Raji (cell line): ENCODE results near the gene WNT3A.

Experiments used
- POLR2A ChIP-seq: IDR thresholded peaks from 2 replicates; pipeline ENCODE4 v1.6.1; 2011; ENCODE audit warnings: low read depth, low read length, control low read depth; ENCODE audit not compliant: insufficient read depth

The WNT3A gene

DNA sequence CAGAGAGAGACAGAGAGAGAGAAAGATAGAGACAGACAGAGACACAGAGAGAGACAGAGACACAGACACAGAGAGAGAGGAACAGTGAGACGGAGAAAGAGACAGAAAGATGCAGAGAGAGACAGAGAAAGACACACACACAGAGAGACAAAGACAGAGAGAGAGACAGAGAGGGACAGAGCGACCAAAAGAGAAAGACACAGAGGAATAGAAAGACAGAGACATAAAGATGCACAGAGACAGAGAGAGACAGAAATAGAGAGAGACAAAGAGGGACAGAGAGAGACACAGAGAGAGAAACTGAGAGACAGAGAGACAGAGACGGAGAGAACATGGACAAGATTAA is 16.5 kb downstream of the WNT3A start:
- no peak for TF ChIP-seq POLR2A

DNA sequence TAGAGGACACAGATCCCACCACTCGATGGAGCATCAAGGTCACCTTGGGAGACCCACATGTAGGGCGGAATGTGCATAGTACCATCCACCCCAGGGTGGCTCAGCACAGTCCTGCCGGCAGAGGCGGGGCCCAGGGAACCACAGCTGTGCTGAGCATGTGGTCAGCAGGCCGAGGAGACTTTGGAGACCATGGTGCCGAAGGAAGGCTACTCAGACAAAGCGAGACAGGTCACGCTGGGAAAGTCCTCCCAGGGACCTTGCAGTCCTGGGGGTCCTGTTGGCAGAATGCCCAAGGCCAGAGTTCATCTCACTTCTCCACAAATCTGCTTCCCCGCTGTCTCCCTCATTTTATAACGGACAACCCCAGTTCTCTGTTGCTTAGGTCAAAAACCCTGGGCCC is 22.5 kb downstream of the WNT3A start:
- TF ChIP-seq POLR2A = no peak

DNA sequence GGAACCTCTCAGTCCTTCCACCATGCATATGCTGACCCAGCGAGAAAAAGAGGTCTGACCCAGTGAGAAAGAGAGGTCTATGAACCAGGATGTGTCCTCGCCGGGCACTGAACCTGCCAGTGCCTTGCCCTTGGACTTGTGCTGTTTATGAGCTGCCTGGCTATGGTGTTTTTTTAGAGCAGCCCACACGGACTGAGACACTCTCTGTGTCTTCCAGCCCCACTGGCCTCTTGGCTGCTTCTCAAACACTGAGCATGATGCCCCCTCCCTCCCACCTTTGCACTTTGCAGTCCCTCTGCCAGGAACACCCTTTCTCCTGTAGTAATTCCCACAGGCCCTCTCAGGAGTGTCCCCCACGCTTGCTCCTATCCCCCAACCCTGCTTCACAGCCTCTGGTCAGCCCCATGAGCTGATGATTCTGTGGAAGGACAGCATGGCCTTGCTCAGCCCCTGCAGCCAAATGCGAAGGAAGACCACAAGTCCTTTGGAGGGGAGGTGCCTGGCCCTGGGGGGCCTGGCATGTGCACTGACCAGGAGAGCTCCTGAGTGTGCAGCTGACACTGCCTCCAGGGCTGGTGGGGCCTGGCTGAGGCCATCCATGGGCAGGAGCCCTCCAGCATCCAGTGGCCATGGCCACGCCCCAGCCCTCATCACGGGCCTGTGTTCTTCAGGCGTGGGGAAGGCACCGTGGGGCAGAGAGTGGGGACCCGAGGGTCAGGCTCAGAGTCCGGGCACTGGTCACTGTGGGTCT is 23.8 kb downstream of the WNT3A start:
- no peak for TF ChIP-seq POLR2A

DNA sequence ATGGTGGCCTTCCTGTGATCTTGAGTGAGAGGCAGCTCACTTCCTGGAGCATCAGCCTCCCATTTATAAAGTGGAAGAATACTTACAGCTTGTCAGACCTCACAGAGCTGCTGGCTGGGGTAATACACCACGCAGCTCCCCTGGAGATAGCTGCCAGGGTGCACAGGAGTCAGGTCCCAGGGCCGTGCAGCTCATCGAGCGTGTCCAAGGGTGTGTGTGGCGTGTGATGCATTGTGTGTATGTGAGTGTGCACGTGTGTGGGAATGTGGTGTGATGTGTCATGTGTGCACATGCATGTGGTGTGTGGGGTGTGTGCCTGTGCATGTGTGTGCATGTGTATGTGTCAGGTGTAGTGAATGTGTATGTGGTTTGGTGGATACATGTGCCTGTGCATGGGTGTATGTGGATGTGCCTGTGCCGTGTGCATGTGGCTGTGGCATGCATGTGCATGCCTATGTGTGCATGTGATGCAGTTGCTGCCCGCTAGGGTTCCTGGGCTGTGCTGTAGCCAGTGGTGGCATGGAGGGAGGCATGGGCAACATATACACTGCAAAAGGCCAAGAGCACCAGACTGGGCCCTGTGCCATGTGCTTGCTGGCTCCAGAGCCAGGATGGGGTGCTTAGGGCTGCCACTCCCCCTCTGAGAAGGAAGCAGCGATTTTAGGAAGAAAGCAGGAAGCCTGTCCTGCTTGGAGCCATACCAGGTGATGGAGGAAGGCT is 24.6 kb downstream of the WNT3A start:
- TF ChIP-seq POLR2A = no peak

DNA sequence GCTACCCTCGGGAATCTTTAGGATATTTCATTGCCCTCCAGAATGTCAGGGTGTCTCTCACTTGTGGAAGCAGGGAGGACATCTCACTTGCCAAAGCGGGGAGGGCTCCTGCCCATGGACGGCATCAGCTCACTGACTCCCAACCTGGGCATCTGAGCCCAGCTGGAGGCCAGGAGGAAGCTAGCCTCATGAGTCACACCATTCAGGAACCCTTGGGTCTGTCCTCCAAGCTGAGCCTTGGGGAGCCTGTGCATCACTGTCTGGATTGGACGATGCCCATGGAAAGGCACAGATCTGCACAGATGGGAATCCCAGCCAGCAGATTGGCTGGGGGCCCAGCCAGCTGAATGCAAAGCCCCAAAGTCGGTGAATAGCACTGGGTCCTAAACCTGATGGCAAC is 25.2 kb downstream of the WNT3A start:
- TF ChIP-seq POLR2A = no peak

DNA sequence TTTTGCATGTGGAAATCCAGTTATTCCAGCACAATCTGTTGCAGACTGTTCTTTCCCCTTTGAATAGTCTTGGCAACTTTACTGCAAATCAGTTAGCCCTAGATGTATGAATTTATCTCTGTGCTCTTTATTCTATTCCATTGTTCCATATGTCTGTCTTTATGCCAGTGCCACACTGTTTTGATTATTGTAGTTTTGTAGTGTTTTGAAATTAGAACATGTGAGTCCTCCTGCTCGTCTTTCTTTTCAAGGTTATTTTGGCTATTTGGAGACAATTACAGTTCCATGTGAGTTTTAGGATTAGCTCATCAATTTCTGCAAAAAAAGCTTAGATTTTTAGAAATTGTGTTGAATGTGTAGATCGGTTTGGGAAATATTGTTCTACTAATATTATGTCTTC is 26.6 kb downstream of the WNT3A start:
- TF ChIP-seq POLR2A = no peak

DNA sequence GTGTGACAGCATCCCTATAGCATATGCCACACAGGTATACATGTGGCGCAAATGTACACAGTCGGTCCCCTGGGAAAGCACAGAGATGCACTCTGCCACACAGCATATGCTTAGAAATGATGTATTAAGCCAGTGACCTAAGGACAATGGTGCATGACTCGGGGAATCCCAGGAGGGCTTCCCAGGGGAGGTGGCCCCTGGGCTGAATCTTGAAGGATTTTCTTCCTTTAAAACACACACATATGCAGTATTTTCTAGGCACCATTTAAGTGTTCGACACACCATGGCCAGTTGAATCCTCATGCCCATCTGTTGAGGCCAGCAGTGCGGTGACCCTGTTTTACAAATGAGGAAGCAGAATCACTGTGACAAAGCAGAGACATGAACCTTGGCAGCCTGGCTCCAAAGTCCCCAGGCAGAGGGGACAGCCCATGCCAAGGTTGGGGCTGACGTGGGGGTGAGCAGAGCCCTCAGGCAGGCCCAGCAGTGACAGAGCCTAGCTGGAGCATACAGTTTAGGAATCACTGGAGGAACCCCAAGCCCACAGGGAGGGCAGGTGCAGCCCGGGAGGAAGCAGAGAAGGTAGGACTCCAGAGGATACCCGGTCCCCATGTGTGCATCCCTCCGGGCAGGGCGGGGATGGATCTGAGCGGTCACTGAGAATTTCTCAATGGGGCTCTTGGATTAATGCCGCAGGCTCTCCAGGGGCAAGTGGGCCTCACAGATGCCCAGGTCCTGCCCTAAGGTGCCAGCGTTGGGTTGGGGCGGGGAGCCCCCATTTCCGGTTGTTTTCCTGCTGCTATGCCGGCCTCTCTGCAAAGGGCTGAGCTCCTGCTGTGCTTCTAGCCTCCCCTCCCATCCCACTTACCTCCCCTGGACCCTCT is 28.4 kb downstream of the WNT3A start:
- no peak for TF ChIP-seq POLR2A

DNA sequence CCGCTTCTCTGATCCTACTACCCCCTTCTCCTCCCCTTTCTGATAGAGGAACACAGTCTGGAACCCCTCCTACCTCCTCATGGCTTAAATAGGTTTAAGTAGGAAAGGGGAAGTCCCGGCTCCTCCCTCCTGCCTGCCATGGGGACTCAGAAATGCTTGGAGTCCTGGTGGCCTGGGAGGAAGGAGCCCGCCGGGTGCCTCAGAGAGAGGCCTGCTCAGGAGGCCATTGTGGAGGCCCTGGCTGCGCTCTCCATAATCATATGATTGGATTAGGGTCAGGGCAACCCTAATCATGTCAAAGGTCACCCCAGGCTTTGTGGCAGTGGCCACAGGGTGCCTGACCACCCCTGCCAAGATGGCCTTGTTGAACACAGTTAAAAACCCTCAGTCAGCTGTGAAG is 29.0 kb downstream of the WNT3A start:
- no peak for TF ChIP-seq POLR2A

DNA sequence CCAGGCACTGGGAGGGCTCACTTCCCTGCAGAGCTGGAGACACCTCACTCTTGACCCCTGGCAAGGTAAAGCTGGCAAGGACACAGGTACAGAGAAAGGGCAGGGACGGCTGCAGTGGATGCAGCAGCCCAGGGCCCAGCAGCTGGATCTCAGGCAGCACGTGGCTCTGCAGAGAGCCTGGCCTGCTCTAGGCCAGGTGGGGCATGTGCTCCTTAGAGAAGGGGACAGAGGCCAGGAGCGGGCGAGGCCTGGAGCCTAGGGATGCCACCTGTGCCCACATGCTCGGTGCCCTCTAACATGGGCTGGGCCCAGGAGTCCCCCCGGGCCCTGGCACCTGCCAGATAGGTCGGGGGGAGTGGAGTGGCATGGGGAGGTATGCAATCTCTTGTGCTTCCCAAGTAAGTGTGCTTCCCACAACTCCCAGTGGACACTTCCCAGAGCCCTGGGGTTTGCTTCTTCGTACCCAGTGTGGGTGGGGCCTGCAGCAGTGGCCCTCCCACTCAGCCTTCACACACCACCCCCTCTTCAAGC is 30.0 kb downstream of the WNT3A start:
- no peak for TF ChIP-seq POLR2A

DNA sequence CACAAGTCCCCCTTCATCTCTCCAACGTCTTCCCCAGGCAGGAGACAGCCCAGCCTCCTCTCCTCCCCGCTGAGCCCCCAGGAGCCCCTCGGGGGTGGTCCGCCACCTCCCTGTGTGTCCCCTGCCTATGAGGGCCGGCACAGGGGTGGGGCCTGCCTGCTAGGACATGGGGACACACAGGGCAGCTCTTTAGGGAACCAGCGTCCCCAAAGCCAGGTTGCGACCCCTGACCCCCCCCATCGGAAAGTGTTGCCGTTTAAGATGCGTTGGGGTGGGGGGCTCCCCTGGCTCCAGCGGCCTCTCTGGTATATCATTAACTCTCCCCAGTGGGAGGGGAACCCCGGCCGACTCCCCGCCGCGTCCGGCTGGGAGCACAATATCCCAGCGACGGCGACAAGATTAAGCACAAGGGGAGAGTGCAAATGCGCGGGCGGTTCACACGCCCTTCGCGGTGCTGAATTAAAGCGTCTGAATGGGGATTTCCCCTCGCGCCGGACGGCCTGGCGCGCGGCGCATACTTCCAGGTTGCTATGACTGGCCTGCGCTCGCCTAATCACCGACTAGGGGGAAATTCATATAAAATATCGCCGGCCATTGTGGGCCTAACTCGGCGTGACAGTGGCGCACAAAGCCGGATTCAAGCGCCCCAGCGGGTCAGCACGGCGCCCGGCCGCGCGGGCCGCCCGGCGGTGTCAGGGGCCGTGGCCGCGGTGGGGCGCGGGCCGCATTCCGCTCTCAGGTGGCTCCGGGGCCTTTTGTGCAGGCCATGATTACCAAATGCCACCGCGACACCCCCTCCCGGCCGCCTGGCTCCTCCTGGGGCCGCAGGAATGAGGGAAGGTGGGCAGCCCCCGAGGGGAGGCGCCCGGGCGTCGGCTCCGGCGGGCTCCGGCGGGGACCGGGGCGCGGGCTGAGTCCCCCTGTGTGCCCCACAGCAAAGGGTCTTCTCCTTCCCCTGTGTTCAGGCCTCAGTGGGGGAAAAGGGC is 30.9 kb downstream of the WNT3A start:
- TF ChIP-seq POLR2A = no peak

DNA sequence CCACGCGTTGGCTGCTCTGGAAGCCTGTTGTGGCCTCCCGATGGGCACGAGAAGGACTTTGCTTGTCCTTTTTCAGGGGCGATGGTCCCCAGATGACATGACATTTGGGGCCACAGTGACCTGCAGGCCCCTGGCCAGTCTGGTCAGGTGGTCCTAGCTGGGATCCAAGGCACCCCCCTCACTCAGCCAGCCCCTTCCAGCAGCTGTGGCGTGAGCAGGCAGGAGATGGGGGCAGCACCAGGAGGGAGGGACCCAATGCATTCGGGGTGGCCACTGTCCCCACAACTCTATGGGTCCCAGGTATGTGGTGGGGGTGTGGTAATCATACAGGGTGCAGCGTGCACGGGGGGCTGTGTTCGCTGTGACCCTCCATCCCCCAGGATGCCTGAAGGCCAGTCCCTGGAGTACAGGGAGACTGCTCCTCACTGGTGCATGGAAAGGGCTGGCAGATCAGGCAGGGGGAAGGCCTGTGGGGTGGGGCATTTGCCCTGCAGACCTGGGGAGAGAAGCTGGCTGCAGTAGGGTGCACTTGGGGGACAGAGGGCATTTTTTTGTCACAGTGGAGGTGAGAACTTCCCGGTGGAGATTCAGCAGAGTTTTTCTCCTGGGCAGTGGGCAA is 31.7 kb downstream of the WNT3A start:
- TF ChIP-seq POLR2A = no peak

DNA sequence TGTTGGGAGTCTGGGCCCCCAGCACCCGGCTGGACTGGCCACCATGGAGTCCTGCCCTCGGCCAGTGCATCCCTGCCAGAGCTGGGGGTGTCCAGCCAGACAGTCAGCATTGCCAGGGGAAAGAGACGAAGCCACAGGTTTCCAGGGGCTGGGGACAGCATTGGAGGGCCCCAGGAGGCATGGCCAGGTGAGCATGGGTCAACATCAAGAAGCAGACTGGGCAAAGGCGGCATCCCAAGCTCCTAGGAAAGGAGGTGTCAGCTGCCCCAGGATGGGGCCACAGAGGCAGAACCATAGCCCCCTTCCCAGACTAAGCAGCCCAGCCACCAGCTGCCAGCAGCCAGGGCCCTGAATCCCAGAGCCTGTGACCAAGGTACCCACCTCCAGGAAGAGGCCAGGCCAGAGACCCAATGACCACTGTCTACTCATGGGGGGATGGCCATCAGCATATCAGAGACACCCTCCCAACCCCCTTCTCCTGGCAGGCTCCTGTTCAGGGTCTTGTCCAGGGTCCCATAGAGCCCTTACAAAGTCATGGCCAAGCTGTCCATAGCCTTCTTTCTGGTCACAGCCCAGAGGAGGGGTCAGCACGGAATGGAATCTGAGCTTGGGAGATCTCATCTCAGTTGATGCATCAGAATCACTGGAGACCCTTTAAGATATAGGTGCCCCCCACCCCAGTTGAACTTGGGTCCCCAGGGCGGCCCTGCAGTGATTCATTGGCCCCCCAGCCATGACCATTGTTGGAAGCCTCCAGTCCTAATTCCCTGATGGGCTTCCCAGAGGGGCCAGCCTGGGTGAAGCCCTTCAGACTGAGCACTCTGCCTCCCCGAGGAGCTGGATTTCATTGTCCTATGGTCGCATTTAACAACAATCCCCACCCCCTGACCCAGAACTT is 32.5 kb downstream of the WNT3A start:
- TF ChIP-seq POLR2A = no peak

DNA sequence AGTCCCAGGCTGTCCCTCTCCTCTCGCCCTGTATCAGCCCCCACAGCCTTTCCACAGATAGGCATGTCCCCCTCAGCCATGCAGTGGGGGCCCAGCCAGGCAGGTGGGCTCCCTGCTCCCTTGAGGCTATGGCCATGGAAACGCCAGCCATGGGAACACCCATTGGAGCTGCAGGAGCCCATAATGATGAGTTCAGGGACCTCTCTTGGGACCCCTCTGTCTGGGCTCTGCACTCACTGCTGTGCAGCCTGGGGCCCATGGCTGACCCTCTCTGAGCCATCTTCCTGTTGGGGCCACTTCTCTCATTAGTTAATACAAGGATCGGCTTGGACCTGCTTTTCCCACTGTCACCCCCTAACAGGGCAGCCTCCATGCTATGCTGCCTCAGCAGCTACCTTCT is 33.2 kb downstream of the WNT3A start:
- TF ChIP-seq POLR2A = no peak
